ENCODE measurements around the gene SNRNP48.

Gene SNRNP48

GRCh38 chr6:7589949-7590917 lies at the start of gene SNRNP48:
Gene SNRNP48, plus strand, starts transcription at chr6:7590198. Its CDS starts 60 bp downstream, at chr6:7590258.
- peaks cover 42% of the 10 kb centered on the region for H3K4me1 Mint-ChIP-seq (ENCODE audit: low read depth)
- no peaks in the 10 kb centered on the region for H3K9me3 Mint-ChIP-seq
- H3K27ac Mint-ChIP-seq = peak within 1 kb of the TSS; percentile 97
- H3K4me3 Mint-ChIP-seq = peak within 1 kb of the TSS; percentile 99
- no peaks in the 10 kb centered on the region for H3K27me3 Mint-ChIP-seq
- peaks cover 22% of the 10 kb centered on the region for H3K36me3 Mint-ChIP-seq (ENCODE audit: low read depth)

GRCh38 chr6:7540595-7540994 lies 49.4 kb upstream of the SNRNP48 start:
- no peak overlapping the region for H3K27ac Mint-ChIP-seq
- H3K9me3 Mint-ChIP-seq = no peaks in the 10 kb centered on the region
- H3K27me3 Mint-ChIP-seq = peaks cover 76% of the 10 kb centered on the region
- peaks cover 15% of the 10 kb centered on the region for H3K4me1 Mint-ChIP-seq (ENCODE audit: low read depth)
- no peaks in the 10 kb centered on the region for H3K36me3 Mint-ChIP-seq (ENCODE audit: low read depth)
- peak overlapping the region; percentile 73 for H3K4me3 Mint-ChIP-seq

- peaks cover 76% of the 10 kb centered on the region for H3K27me3 Mint-ChIP-seq
- no peaks in the 10 kb centered on the region for H3K9me3 Mint-ChIP-seq
- no peaks in the 10 kb centered on the region for H3K36me3 Mint-ChIP-seq (ENCODE audit: low read depth)
- H3K4me1 Mint-ChIP-seq (ENCODE audit: low read depth) = peaks cover 15% of the 10 kb centered on the region
- no peak within 1 kb of the TSS for H3K27ac Mint-ChIP-seq
- H3K4me3 Mint-ChIP-seq = peak within 1 kb of the TSS; percentile 75
These were observed 48.6 kb upstream of the SNRNP48 start, which contains the start of gene DSP for GRCh38 chr6:7541175-7542064. Gene DSP, plus strand, starts transcription at chr6:7541671. Its CDS starts 245 bp downstream, at chr6:7541916.

- peaks cover 76% of the 10 kb centered on the region for H3K27me3 Mint-ChIP-seq
- H3K4me1 Mint-ChIP-seq (ENCODE audit: low read depth) = peaks cover 15% of the 10 kb centered on the region
- no peak overlapping the region for H3K27ac Mint-ChIP-seq
- no peaks in the 10 kb centered on the region for H3K9me3 Mint-ChIP-seq
- peak overlapping the region; percentile 75 for H3K4me3 Mint-ChIP-seq
- H3K36me3 Mint-ChIP-seq (ENCODE audit: low read depth) = no peaks in the 10 kb centered on the region
These were observed 47.7 kb upstream of the SNRNP48 start for GRCh38 chr6:7542065-7542873.

DNA sequence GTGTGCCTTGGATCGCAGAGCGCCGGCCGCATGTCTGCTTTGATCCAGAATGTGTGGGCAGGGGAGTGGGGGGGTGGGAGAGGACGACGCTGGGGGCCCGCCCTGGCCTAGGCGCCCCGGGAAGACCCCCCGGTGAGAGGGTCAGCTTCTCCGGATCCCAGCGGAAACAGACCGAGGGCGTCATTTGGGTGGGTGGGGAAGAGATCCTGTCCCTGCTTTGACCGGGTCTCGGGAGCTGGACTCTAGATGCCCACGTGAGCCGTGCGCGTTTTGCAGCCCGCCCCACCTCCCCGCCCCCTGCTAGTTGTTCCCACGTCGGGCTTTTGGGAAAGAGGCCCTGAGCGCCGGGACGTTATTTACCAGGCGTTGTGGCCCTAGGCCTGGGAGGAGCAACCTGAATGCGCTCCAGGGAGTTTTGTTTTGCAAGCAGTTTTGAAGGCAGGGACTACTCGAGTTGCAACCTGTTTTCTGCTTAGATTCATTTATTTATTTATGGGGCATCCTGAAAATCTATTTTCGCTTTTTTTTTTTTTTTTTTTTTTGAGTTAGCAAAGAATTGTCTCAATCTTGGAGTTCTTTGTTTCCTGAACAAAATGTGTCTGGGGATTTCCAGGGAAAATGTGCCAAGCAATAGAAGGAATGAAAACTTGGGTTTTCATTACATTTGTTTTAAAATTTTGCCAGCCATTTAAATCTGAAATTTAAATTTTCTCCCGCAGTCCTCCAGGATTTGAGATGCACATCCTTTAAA lies 46.9 kb upstream of the SNRNP48 start:
- Mint-ChIP-seq H3K4me1 (ENCODE audit: low read depth) (peaks cover 15% of the 10 kb centered on the region), H3K4me3 (peak overlapping the region; percentile 57), H3K27ac (no peak overlapping the region), H3K27me3 (peaks cover 75% of the 10 kb centered on the region), H3K9me3 (no peaks in the 10 kb centered on the region), H3K36me3 (ENCODE audit: low read depth) (no peaks in the 10 kb centered on the region)

- Mint-ChIP-seq H3K4me3 (no peak overlapping the region), H3K27ac (no peak overlapping the region), H3K4me1 (ENCODE audit: low read depth) (peaks cover 15% of the 10 kb centered on the region), H3K9me3 (no peaks in the 10 kb centered on the region), H3K27me3 (peaks cover 73% of the 10 kb centered on the region), H3K36me3 (ENCODE audit: low read depth) (no peaks in the 10 kb centered on the region)
These were observed 46.1 kb upstream of the SNRNP48 start for GRCh38 chr6:7543789-7544424.

- Mint-ChIP-seq H3K4me3 (no peak overlapping the region), H3K36me3 (ENCODE audit: low read depth) (no peaks in the 10 kb centered on the region), H3K4me1 (ENCODE audit: low read depth) (peaks cover 15% of the 10 kb centered on the region), H3K27me3 (peaks cover 73% of the 10 kb centered on the region), H3K9me3 (no peaks in the 10 kb centered on the region), H3K27ac (no peak overlapping the region)
These were observed 45.4 kb upstream of the SNRNP48 start for GRCh38 chr6:7544597-7544996.

- Mint-ChIP-seq H3K4me1 (ENCODE audit: low read depth) (peaks cover 10% of the 10 kb centered on the region), H3K4me3 (no peak overlapping the region), H3K9me3 (no peaks in the 10 kb centered on the region), H3K27me3 (peaks cover 68% of the 10 kb centered on the region), H3K27ac (no peak overlapping the region), H3K36me3 (ENCODE audit: low read depth) (no peaks in the 10 kb centered on the region)
These were observed 44.5 kb upstream of the SNRNP48 start for GRCh38 chr6:7545316-7546019.

- peaks cover 5% of the 10 kb centered on the region for H3K4me1 Mint-ChIP-seq (ENCODE audit: low read depth)
- no peak overlapping the region for H3K4me3 Mint-ChIP-seq
- H3K36me3 Mint-ChIP-seq (ENCODE audit: low read depth) = no peaks in the 10 kb centered on the region
- no peak overlapping the region for H3K27ac Mint-ChIP-seq
- peaks cover 68% of the 10 kb centered on the region for H3K27me3 Mint-ChIP-seq
- H3K9me3 Mint-ChIP-seq = no peaks in the 10 kb centered on the region
These were observed 44.0 kb upstream of the SNRNP48 start for GRCh38 chr6:7546020-7546369.

DNA sequence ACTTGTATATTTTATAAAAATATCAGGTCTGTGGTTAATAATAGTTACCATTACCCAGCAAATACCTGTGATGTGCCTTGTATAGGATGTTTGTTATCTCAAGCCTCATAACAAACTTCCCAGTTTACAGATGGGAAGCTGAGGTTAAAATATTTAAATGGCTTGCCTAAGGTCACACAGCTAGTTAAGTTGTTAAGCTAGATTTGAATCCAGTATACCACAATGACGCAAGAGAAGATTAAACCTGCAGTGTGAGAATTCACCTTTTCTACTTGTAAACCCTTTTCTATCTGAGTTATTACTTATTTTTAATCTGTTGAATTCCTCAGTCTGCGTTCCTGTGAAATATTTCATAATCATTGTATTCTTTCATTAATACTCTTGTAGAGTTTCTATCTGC lies 43.6 kb upstream of the SNRNP48 start:
- H3K4me1 Mint-ChIP-seq (ENCODE audit: low read depth) = peaks cover 3% of the 10 kb centered on the region
- no peak overlapping the region for H3K4me3 Mint-ChIP-seq
- H3K9me3 Mint-ChIP-seq = no peaks in the 10 kb centered on the region
- H3K27ac Mint-ChIP-seq = no peak overlapping the region
- no peaks in the 10 kb centered on the region for H3K36me3 Mint-ChIP-seq (ENCODE audit: low read depth)
- peaks cover 68% of the 10 kb centered on the region for H3K27me3 Mint-ChIP-seq

DNA sequence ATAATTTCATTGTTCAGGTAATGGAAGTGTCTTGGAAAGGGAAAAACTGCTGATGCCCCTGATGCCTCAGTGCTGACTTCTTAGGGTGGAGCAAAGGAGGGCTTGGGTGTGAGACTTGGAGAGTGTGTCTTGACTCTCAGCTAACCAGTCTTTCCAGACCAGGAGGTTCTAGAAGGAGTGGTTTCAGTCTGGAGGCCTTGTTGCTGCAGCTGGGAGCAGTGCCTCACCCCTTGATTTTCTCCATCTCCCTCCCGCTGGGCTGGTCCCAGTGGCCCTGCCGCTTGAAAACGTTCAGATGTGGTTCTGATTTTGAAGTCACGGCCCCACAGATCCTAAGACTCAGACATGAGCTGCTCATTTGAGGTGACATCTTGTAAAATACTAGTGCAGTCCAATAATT lies 43.1 kb upstream of the SNRNP48 start:
- H3K4me1 Mint-ChIP-seq (ENCODE audit: low read depth) = peaks cover 3% of the 10 kb centered on the region
- H3K36me3 Mint-ChIP-seq (ENCODE audit: low read depth) = no peaks in the 10 kb centered on the region
- H3K27ac Mint-ChIP-seq = no peak overlapping the region
- H3K4me3 Mint-ChIP-seq = no peak overlapping the region
- H3K9me3 Mint-ChIP-seq = no peaks in the 10 kb centered on the region
- H3K27me3 Mint-ChIP-seq = peaks cover 73% of the 10 kb centered on the region

GRCh38 chr6:7547315-7547714 lies 42.7 kb upstream of the SNRNP48 start:
- Mint-ChIP-seq H3K9me3 (no peaks in the 10 kb centered on the region), H3K4me3 (no peak overlapping the region), H3K36me3 (ENCODE audit: low read depth) (no peaks in the 10 kb centered on the region), H3K27me3 (peaks cover 75% of the 10 kb centered on the region), H3K27ac (no peak overlapping the region), H3K4me1 (ENCODE audit: low read depth) (peaks cover 3% of the 10 kb centered on the region)

DNA sequence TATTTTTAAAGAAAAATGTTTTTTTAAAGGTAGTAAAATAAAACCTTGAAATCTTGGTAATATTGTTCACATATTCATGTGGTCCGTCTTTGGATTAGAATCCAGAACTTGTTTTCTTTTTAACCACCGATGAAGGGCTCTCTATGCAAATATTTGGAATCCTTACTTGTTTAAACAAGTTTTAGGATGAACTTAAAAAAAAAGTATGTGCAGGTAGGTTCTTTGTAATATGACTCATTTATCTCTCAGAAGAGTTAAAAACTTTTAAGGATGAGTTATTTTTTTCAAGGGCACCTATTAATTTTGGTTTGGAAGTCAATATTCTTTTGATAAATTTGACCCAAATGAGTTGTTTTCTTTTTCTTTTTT lies 39.6 kb upstream of the SNRNP48 start:
- Mint-ChIP-seq H3K27ac (no peak overlapping the region), H3K4me3 (no peak overlapping the region), H3K36me3 (ENCODE audit: low read depth) (no peaks in the 10 kb centered on the region), H3K4me1 (ENCODE audit: low read depth) (no peaks in the 10 kb centered on the region), H3K27me3 (peaks cover 67% of the 10 kb centered on the region), H3K9me3 (no peaks in the 10 kb centered on the region)
